GM19438 (cell line): ENCODE measurements around the gene TIMM50.

Source experiments
- ATAC-seq: cut with Tn5 transposase; IDR thresholded peaks from one replicate; pipeline ENCODE4 v1.9.1; 2021; ENCODE audit warnings: low read depth; ENCODE audit not compliant: unreplicated experiment

The TIMM50 gene

DNA sequence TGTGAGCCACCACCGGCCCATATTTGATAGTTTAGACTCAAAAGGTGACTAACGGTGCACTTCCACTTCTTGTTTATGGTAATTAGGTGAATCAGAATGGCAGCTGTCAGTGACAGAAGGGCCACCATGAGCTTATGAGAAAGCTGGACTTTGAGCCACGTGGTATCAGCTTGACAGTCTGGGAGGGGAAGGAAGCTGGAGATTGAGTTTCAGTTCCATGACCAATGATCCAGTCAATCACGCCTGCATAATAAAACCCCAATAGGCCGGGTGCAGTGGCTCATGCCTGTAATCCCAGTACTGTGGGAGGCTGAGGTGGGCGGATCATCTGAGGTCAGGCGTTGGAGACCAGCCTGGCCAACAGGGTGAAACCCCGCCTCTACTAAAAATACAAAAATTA, 43.9 kb downstream of the TIMM50 start:
- ATAC-seq, result no peak

DNA sequence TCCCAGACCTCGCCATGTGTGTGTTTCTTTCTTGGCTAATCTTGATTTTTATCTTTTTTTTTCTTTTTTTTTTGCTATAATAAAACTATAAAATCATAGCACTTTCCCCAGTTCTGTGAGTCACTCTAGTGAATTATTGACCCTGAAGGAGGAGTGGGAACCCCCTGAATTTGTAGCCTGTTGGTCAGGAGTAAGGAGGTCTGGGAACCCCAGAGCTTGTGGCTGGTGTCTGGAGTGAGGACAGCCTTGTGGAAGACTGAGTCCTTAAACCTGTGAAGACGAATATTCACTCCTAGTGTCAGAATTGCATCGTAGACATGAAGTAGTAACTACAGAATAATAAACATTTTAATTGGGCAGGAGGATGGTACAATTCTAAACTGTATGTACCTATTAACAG, 44.6 kb downstream of the TIMM50 start:
- no peak for ATAC-seq

GRCh38 chr19:39531834-39532232, 51.2 kb downstream of the TIMM50 start:
- no peak for ATAC-seq

DNA sequence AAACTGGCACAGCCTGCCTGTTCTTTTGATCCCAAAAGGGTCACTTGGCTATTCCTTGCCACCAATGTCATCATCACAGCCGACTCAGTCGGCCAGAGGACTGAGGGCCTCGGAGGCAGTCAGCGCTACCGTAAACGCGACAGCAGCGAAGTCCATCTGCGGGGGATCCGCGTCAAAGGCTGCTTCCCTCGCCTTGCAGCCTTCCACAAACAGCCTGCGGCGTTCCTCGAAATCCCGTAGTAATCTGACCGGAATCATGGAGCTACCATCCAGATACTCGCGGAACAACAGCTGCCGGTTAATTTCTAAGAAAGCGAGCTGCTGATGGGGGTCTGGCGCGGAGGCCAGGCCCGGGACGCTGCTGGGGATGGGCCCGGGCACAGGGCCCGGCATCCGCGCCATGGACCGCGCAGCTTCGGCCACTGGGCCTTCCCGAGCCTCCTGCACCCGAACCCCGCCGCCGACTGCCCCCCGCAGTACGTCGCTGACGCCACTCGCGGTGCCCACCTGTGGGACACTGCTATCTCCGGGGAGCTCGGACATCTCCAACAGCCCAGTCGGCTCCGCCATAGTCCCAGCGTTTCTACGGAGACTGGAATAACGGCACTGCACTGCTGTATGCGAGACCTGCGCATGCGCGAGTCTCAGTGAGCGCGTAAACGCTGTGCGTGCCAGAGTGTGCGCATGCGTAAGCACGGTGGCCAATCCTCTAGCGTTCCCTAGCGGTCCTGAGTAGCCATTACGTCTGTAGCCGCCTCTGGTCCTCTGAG, 51.8 kb downstream of the TIMM50 start, which contains the start of gene EID2B:
EID2B (minus strand) TSS at position 620 of the 770 bp plus-strand sequence; CDS start at position 570, 50 bp downstream.
- peak; percentile 87 for ATAC-seq

- no peak for ATAC-seq
These were observed 52.4 kb downstream of the TIMM50 start for GRCh38 chr19:39533003-39533512.

DNA sequence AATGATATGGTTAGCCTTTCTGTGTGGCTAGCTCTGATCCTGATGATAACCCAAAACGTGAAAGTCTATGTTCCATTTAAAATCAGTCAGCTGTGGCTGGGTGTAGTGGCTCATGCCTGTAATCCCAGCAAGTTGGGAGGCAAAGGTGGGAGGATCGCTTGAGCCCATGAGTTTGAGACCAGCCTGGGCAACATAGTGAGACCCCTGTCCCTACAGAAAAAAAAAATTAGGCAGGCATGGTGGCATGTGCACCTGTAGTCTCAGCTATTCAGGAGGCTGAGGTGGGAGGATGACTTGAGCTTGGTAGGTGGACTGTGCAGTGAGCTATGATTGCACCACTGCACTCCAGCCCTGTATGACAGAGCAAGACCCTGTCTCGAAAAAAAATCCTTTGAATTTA, 53.2 kb downstream of the TIMM50 start:
- ATAC-seq, result no peak

GRCh38 chr19:39539165-39539517, 58.5 kb downstream of the TIMM50 start:
- ATAC-seq, result no peak

GRCh38 chr19:39539518-39540332, 59.1 kb downstream of the TIMM50 start, which contains the start of gene EID2:
EID2 (minus strand) TSS chr19:39540161; CDS start chr19:39540079, 82 bp downstream.
- no peak for ATAC-seq

DNA sequence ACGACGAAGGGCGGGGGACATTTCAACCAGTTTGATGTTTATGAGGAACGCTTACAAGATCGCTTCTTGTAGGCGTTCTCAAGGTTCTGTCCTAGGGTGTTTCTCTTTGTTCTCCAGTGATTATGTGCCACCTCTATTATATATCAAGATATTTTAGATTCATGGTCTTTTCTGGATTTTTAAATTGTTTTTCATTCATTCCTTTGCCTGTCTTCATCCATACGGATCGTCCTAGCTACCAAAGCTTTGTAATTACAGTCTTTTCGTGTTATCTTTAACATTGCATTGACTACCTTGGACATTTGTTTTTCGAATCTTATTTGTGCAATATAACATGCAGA, 59.7 kb downstream of the TIMM50 start:
- ATAC-seq, result no peak
